Prostate gland (tissue), 2 donors: ENCODE data around the gene MRPL10. TPM values are rescaled to one million over a fixed set of nuclear protein-coding genes. Genes with fewer than 3 reads are reported as not detected.

ENCODE experiments used
- total RNA-seq, 2 donors: library from RNA; depleted of rRNA; stranded (reverse); fragments of >200 nt; gene quantifications; one replicate each; pipeline ENCODE4 v1.1.0, GENCODE V29; 2016

The MRPL10 gene
- total RNA-seq, 2 donors from 2014 or later = 46.6 to 47.0 TPM

Other genes with a start within 250 kb of the MRPL10 start
- gene KPNB1, start 181.6 kb downstream of the MRPL10 start, total RNA-seq = 100 to 1,000 TPM; 148 to 239 TPM
- gene TBKBP1, start 137.4 kb downstream of the MRPL10 start, total RNA-seq = 10 to 100 TPM in 1 of 2 donors, 1 to 10 TPM in 1; 9.5 to 15.3 TPM
- under 1 TPM; 0.27 to 0.45 TPM for gene TBX21, start 98.3 kb downstream of the MRPL10 start, total RNA-seq
- 10 to 100 TPM; 15.0 to 19.2 TPM for gene OSBPL7, start 9.7 kb downstream of the MRPL10 start, total RNA-seq
- gene LRRC46, start 129 bp upstream of the MRPL10 start, total RNA-seq = 1 to 10 TPM; 1.1 to 4.9 TPM
- gene SCRN2, start 9.7 kb upstream of the MRPL10 start, total RNA-seq = 10 to 100 TPM; 32.6 to 44.4 TPM
- 1 to 10 TPM; 1.4 to 3.1 TPM for gene SP6, start 19.6 kb upstream of the MRPL10 start, total RNA-seq
- gene SP2, start 64.7 kb upstream of the MRPL10 start, total RNA-seq = 10 to 100 TPM; 15.2 to 15.8 TPM
- gene PNPO, start 110.0 kb upstream of the MRPL10 start, total RNA-seq = 10 to 100 TPM; 37.3 to 55.2 TPM
- 10 to 100 TPM; 19.9 to 59.7 TPM for gene PRR15L, start 126.3 kb upstream of the MRPL10 start, total RNA-seq
- gene CDK5RAP3, start 139.6 kb upstream of the MRPL10 start, total RNA-seq = 100 to 1,000 TPM; 185 to 193 TPM
- 10 to 100 TPM; 18.1 to 18.5 TPM for gene COPZ2, start 206.3 kb upstream of the MRPL10 start, total RNA-seq
- 100 to 1,000 TPM in 1 of 2 donors, 10 to 100 TPM in 1; 87.8 to 244 TPM for gene NFE2L1, start 216.8 kb upstream of the MRPL10 start, total RNA-seq